Karpas-422 (cell line): ENCODE data around the gene DRAM1. TPM values are rescaled to one million over a fixed set of nuclear protein-coding genes. Genes with fewer than 3 reads are reported as not detected.

Source experiments
- DNase-seq: peaks from one replicate; pipeline ENCODE4 v3.0.0-alpha.2; 2015
- H2AFZ ChIP-seq: fragments of 200-600 bp; sonication (generic); 2 replicates; pipeline ENCODE4 v1.6.1; 2014; ENCODE audit warnings: antibody characterized with exemption, low read length, mixed read lengths
- H3K27ac ChIP-seq: fragments of 200-600 bp; sonication (generic); 2 replicates; pipeline ENCODE4 v1.5.1; 2014; ENCODE audit warnings: mild to moderate bottlenecking, low read length, moderate library complexity
- H3K27me3 ChIP-seq: fragments of 200-600 bp; sonication (generic); 2 replicates; pipeline ENCODE4 v1.6.1; 2014; ENCODE audit warnings: low read length, mixed read lengths
- H3K36me3 ChIP-seq: fragments of 200-600 bp; sonication (generic); 2 replicates; pipeline ENCODE4 v1.6.1; 2014; ENCODE audit warnings: low read length, mixed read lengths; ENCODE audit not compliant: insufficient read depth
- H3K4me1 ChIP-seq: fragments of 200-600 bp; sonication (generic); 2 replicates; pipeline ENCODE4 v1.6.1; 2014; ENCODE audit warnings: mild to moderate bottlenecking, low read length, mixed read lengths
- H3K4me2 ChIP-seq: fragments of 200-600 bp; sonication (generic); 2 replicates; pipeline ENCODE4 v1.6.1; 2014; ENCODE audit warnings: low read length, low read depth, mild to moderate bottlenecking; ENCODE audit not compliant: poor library complexity, severe bottlenecking
- H3K4me3 ChIP-seq: fragments of 200-600 bp; sonication (generic); 2 replicates; pipeline ENCODE4 v1.5.1; 2014; ENCODE audit warnings: mild to moderate bottlenecking, antibody characterized with exemption, low read length, mixed read lengths
- H3K79me2 ChIP-seq: fragments of 200-600 bp; sonication (generic); 2 replicates; pipeline ENCODE4 v1.6.1; 2014; ENCODE audit warnings: mild to moderate bottlenecking, low read length, mixed read lengths
- H3K9ac ChIP-seq: fragments of 200-600 bp; sonication (generic); 2 replicates; pipeline ENCODE4 v1.6.0; 2014; ENCODE audit warnings: low read length
- H3K9me2 ChIP-seq: fragments of 200-600 bp; sonication (generic), shearing (Covaris generic); replicated peaks from 2 replicates; pipeline ENCODE4 v1.6.0; 2014; ENCODE audit warnings: mild to moderate bottlenecking, low read length, moderate library complexity; ENCODE audit not compliant: insufficient read depth
- H3K9me3 ChIP-seq: fragments of 300-700, 200-600 bp; sonication (generic); 2 replicates; pipeline ENCODE4 v1.6.1; 2014; ENCODE audit warnings: low read length, mixed read lengths
- H4K20me1 ChIP-seq: fragments of 200-600 bp; sonication (generic); 2 replicates; pipeline ENCODE4 v1.6.1; 2014; ENCODE audit warnings: mild to moderate bottlenecking, antibody characterized with exemption, low read length, low read depth; ENCODE audit not compliant: insufficient read depth
- total RNA-seq: library from RNA; depleted of rRNA; stranded (reverse); fragments of >200 nt; shearing (Covaris generic); gene quantifications from 2 replicates; pipeline ENCODE4 v1.2.3, GENCODE V29; 2014; ENCODE audit warnings: low replicate concordance

DRAM1 gene
- total RNA-seq, 1 experiment from 2014 or later, result not detected

DNA sequence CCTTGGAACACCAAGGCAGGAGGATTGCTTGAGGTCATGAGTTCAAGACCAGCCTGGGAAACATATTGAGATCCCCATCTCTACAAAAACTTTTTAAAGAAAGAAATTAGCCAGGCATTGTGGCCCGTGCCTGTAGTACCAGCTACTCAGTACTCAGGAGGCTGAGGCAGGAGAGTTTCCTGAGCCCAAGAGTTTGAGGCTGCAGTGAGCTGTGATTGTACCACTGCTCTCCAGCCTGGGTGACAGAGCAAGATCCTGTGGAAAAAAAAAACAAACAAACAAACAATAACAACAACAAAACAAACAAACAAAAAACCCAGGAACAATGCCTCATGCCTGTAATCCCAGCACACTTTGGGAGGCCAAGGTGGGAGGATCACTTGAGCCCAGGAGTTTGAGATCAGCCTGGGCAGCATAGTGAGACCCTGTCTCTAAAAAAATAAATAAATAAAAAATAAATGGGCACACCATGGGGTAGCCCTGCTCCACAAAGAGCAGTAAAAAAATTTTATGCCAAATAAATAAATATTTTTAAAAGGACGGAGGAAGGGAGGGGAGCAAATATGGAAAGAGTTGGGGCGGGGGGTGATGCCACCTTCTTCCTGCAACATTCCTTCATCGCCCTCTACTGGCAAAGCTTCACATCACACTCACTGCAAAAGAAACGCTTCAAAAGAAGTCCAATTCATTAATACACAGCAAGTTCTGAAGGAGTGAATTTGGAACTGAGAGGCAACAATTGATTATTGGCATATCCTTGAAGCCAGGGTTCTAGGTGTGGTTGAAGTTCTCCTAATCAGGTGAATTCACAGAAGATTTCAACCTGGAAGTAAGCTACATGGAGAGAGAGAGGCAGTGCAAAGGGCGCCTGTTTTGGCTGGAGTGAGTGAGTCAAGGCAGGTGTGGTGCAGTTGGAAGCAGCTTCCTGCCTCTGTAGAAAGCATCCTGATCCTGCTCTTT is 37.8 kb upstream of the DRAM1 start:
- Histone ChIP-seq H3K27ac (no peak overlapping the region), H3K4me1 (no peaks in the 10 kb centered on the region), H3K9ac (no peak overlapping the region), H3K9me3 (no peaks in the 10 kb centered on the region), H4K20me1 (no peaks in the 10 kb centered on the region), H3K79me2 (no peaks in the 10 kb centered on the region), H3K36me3 (no peaks in the 10 kb centered on the region), H3K4me3 (no peak overlapping the region), H2AFZ (no peak overlapping the region), H3K27me3 (no peaks in the 10 kb centered on the region), H3K9me2 (no peaks in the 10 kb centered on the region), H3K4me2 (no peak overlapping the region)
- DNase-seq, result peak; percentile 85

DNA sequence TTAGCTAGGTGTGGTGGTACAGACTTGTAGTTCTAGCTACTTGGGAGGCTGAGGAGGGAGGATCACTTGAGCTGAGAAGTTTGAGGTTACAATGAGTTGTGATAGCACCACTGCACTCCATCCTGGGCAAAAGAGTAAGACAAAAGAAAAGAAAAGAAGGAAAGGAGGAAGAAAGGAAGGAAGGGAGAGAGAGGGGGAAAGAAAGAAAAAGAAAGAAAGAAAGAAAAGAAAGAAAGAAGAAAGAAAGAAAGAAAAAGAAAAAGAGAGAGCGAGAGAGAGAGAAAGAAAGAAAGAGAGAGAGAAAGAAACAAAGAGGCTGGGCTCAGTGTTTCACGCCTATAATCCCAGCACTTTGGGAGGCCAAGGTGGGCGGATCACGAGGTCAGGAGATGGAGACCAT is 36.3 kb upstream of the DRAM1 start:
- no peak overlapping the region for H3K4me3 ChIP-seq
- H3K9me2 ChIP-seq, result no peaks in the 10 kb centered on the region
- no peak for DNase-seq
- H3K9ac ChIP-seq, result no peak overlapping the region
- no peak overlapping the region for H3K4me2 ChIP-seq
- no peaks in the 10 kb centered on the region for H3K4me1 ChIP-seq
- no peaks in the 10 kb centered on the region for H3K36me3 ChIP-seq
- no peaks in the 10 kb centered on the region for H3K27me3 ChIP-seq
- no peaks in the 10 kb centered on the region for H3K79me2 ChIP-seq
- no peak overlapping the region for H3K27ac ChIP-seq
- H2AFZ ChIP-seq, result no peak overlapping the region
- no peaks in the 10 kb centered on the region for H4K20me1 ChIP-seq
- H3K9me3 ChIP-seq, result no peaks in the 10 kb centered on the region

DNA sequence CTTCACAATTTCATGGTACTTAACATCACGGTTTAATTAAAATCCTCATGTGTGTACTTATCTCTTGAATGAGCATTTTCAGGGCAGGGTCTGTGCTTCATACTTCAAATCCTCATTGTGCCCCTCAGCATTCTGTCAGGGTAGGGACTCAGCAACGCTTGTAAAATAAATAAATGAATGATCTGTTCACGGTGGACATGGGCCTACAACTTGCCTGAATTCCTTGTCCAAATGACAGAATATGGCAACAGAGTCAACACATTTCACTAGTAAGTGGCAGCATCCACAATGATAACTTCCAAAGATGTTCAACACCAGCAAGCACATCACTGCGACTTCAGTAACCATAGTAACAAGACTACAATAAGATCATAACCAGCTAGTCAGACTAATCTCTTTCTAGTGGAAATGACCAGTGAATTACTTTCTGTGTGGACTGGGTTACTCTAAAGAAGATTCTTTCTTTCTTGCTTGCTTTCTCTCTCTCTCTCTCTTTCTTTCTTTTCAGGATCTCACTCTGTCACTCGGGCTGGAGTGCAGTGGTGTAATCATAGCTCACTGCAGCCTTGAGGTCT is 32.2 kb upstream of the DRAM1 start:
- Histone ChIP-seq H3K9me3 (no peaks in the 10 kb centered on the region), H3K4me3 (no peak overlapping the region), H3K9ac (no peak overlapping the region), H3K27me3 (no peaks in the 10 kb centered on the region), H3K79me2 (no peaks in the 10 kb centered on the region), H3K9me2 (no peaks in the 10 kb centered on the region), H3K27ac (no peak overlapping the region), H2AFZ (no peak overlapping the region), H3K4me1 (peaks cover 3% of the 10 kb centered on the region), H3K36me3 (no peaks in the 10 kb centered on the region), H3K4me2 (no peak overlapping the region), H4K20me1 (no peaks in the 10 kb centered on the region)
- DNase-seq, result no peak

DNA sequence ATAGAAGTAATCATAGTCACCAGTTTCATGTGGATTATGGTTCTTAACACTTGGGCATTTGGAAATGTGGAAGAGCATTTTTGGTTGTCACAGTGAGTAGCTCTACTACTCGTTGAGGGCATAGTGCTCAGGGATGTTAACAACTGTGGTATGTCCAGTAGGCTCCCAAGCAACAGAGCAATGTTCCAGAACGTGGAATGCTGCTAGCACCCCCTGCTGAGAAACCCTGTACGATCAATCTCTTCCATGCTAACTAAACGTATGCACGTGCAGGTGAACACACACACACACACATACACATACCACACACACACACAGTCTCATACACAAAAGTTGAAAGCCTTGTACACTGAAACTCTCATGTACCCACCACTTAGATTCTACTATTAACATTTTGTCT is 30.1 kb upstream of the DRAM1 start:
- Histone ChIP-seq H3K27ac (no peak overlapping the region), H3K79me2 (no peaks in the 10 kb centered on the region), H3K9me3 (no peaks in the 10 kb centered on the region), H2AFZ (no peak overlapping the region), H4K20me1 (no peaks in the 10 kb centered on the region), H3K27me3 (no peaks in the 10 kb centered on the region), H3K9me2 (no peaks in the 10 kb centered on the region), H3K9ac (no peak overlapping the region), H3K36me3 (no peaks in the 10 kb centered on the region), H3K4me3 (no peak overlapping the region), H3K4me1 (peaks cover 16% of the 10 kb centered on the region), H3K4me2 (no peak overlapping the region)
- DNase-seq, result no peak

DNA sequence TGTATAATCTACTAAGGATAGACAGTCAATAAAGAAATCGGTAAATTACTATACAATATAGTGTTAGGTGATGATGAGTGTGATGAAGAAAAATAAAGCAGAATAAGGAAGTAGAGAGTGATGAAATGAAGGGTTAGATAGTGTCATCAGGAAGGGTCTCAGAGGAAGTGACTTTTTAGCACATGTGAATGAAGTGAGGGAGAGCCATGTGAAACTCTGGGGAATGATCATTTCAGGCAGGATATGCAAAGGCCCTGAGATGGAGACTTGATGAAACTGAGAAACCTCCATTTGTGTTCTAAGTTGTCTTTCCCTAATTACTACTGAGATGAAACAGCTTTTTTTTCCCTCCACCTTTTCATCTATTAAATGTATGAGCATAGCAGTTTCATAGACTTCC is 27.2 kb upstream of the DRAM1 start:
- Histone ChIP-seq H3K4me2 (peak overlapping the region; percentile 31), H3K9me2 (no peaks in the 10 kb centered on the region), H3K4me1 (peaks cover 19% of the 10 kb centered on the region), H3K4me3 (no peak overlapping the region), H3K36me3 (no peaks in the 10 kb centered on the region), H3K27me3 (no peaks in the 10 kb centered on the region), H3K27ac (no peak overlapping the region), H3K9me3 (no peaks in the 10 kb centered on the region), H2AFZ (peak overlapping the region; percentile 38; the same call in 1 of the 2 replicates), H3K79me2 (no peaks in the 10 kb centered on the region), H4K20me1 (no peaks in the 10 kb centered on the region), H3K9ac (no peak overlapping the region)
- DNase-seq, result peak; percentile 64

DNA sequence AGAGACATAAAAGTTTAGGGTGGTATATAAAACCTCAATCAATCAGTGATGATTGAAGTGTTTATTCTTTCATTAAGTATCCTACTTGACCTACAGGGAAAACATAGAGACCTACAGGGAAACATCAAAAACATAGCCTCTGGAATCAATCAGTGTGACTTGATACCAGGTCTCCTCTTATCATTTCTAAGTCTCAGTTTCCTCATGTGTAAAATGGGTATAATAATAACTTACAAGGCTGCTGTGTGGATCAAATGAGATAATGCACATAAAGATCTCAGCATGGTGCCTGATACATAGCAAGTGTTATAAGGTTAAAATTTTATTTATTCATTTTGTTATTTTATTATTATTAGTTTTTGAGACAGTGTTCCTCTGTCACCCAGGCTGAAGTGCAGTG is 24.4 kb upstream of the DRAM1 start:
- Histone ChIP-seq H3K27ac (no peak overlapping the region), H3K4me2 (no peak overlapping the region), H3K9ac (no peak overlapping the region), H3K79me2 (no peaks in the 10 kb centered on the region), H3K36me3 (no peaks in the 10 kb centered on the region), H3K9me3 (no peaks in the 10 kb centered on the region), H2AFZ (no peak overlapping the region), H3K4me1 (peaks cover 19% of the 10 kb centered on the region), H3K27me3 (no peaks in the 10 kb centered on the region), H3K4me3 (no peak overlapping the region), H3K9me2 (no peaks in the 10 kb centered on the region), H4K20me1 (no peaks in the 10 kb centered on the region)
- no peak for DNase-seq

DNA sequence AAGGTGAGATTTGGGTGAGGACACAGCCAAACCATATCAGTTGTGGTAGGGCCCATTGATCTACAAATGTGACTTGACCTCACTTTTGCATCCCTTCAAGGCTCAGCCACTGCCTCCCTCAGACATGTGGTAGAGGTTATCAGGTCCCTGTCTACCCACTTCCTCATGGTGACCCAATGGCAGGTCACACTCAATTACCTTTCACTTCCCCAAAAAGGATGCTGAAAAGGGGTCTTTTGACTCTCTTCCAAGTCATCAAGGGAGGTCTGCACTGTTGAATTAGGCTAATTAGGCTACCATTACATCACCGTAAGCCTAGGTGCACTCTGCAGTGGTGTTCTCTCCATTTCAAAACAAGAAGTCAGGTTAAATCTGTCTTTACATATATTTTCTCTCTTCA is 22.6 kb upstream of the DRAM1 start:
- Histone ChIP-seq H3K9ac (no peak overlapping the region), H3K4me2 (no peak overlapping the region), H3K4me3 (no peak overlapping the region), H3K9me3 (no peaks in the 10 kb centered on the region), H3K36me3 (no peaks in the 10 kb centered on the region), H3K4me1 (peaks cover 19% of the 10 kb centered on the region), H2AFZ (no peak overlapping the region), H4K20me1 (no peaks in the 10 kb centered on the region), H3K9me2 (no peaks in the 10 kb centered on the region), H3K27ac (no peak overlapping the region), H3K79me2 (no peaks in the 10 kb centered on the region), H3K27me3 (no peaks in the 10 kb centered on the region)
- DNase-seq, result peak; percentile 54

DNA sequence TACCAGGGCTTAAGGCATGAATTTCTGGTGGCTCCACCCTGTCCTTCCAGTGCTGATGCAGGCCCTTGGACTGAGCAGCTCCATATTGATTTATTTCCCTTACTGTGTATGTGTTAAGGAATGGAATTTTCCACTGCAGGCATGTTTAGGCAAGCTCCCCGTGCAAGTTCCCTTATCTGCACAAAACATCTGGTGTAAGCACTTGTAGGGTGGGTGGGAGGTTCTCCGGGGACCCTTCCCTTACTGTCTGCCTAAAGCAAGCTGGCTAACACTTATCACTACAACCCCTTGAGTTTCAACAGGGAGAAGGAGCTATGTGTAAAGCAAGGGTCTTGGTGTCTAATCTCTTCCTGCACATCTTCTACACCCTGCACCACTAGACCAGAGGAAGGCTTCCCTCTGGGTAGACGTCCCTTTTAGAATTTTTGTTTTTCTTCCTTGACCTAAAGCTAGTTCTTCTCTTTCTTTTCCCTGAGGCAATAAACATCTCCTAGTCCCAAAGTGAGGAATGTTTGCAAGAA is 22.0 kb upstream of the DRAM1 start:
- Histone ChIP-seq H3K9ac (no peak overlapping the region), H3K4me1 (peaks cover 14% of the 10 kb centered on the region), H3K4me2 (no peak overlapping the region), H3K4me3 (no peak overlapping the region), H2AFZ (no peak overlapping the region), H3K9me2 (no peaks in the 10 kb centered on the region), H3K79me2 (no peaks in the 10 kb centered on the region), H3K27me3 (no peaks in the 10 kb centered on the region), H3K36me3 (no peaks in the 10 kb centered on the region), H4K20me1 (no peaks in the 10 kb centered on the region), H3K27ac (no peak overlapping the region), H3K9me3 (no peaks in the 10 kb centered on the region)
- no peak for DNase-seq
